NCI-H2029 (cell line): ENCODE data around the gene STARD3.

Experiments used
- DNase-seq: peaks from one replicate; lab custom pipeline; 2025; lab: John Stamatoyannopoulos, UW

The STARD3 gene

DNA sequence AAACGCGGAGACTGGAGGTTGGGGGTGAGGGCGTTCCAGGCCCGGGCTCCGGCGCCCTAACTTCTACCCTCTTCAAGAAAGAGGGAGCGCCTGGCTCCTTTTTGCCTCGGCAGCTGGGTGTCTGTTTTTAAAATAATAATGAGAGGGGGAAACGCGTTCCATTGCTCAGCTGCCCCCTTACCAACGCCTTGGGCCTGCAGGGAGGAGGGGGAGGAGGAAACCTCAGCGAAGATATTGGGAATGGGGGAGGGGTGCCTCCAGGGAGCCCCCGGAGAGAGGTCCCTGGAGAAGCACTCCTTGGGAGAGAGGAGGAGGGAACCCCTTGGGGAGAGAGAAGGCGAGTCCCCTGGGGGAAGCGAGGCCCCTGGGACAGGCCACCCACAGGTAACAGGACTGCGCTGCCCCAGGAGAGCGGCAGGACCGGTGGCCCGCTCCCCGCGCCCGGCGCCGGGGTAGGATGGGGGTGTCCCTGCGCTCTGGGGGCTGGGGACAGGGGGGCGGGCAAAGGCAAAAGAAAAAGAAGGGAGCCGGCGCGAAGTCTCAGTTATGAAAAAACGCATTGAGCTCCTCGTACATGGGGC is 31.9 kb upstream of the STARD3 start:
- DNase-seq: no peak

DNA sequence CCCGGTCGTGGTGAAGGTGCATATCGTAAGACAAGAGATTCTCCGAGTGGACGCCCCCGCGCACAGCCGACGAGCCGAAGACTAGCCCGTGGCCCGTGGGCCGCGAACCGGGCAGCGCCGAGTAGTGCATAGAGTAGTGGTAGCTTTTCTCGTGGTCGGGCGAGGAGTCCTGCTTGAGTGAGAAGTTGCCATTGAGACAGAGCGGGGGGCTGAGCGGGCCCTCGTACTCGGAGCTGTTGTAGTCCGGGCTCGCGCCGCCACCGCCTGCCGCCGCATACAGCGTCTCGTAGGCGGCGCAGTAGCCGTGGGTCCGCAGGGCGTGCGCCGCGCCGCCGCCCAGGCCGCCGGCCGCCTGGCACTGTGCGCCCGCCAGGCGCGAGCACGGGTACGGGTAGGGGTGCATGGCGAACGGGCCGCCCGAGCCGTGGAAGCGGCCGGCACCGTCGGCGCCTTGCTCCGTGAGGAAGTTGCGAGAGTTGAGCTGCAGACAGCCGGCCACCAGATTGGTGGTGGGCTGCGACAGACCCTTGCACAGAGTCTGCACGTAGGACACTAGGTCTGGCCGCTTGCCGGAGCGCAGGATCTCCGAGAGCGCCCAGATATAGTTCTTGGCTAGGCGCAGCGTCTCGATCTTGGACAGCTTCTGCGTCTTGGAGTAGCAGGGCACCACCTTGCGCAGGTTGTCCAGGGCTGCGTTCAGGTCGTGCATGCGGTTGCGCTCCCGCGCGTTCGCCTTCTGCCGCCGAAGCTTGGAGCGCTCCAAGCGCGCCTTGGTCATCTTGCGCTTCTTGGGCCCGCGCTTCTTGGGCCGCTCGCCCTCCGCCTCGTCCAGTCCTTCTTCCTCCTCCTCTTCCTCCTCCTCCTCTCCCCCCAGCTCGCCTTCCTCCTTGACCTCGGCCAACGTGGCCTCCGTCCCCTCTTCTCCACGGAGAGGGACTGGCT is 31.2 kb upstream of the STARD3 start:
- DNase-seq: no peak

DNA sequence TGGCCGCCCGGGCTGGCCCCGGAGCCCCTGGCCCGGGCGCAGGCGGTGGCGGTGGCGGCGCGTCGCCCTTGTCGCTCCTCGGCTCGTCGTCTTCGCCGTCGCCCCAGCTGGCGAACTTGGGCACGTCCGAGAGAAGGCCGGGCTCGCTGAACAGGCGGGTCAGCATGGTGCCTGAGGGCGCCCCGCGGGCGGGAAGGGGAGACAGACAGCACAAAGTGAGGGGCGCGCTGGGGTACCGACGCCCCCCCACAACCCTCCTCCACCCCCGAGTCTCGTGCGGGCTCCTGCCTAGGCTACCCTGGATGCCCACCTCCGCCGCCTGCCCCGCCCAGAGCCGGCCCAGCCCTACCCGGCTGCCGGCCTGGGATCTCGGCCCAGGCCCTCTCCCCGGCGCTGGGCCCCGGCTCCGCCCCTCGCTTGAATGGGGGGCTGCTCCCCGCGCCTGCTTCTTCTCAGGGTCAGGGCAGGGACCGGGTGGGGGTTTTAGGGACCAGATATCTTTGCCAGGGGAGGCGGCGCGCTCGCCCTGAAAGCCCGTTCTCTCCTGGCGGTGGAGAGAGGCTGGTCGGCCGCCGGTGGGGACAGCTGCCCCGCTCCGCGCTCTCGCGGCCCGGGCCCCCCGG is 30.4 kb upstream of the STARD3 start:
- no peak for DNase-seq

DNA sequence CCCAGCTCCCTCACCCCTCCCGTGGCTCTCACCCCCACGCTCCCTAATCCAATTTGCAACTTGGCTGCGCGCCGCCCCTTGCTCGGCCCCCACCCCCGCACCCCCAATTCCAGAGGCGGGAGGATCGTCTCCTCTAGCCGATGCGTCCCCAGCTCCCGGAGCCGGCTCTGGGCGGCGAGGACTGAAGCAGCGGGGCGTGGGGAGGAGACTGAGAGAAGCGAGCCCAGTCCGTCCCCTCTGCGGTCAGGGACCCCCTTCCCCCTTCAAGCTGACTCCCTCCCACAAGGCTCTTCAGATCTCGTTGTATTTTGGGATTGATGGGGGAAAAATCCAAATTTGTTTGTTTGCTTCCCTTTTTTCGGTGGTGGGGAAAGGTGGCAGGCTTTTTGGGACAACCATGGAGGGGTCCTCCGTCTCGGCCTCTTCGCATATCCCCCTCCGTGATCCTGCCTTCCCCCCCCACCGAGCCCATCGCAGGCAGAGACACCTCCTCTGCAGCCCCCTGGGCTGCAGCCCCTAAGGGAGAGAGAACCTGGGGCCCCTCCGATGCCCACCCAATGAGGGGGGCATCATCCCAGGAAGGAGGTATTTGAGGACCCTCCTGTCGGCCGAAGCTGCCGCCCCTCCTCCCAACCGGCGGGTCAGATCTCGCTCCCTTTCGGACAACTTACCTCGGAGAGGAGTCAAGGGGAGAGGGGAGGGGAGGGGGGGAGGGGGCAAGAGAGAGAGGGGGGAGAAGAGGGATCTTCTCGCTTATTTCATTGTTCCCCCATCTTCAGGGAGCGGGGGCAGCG is 29.7 kb upstream of the STARD3 start:
- no peak for DNase-seq

DNA sequence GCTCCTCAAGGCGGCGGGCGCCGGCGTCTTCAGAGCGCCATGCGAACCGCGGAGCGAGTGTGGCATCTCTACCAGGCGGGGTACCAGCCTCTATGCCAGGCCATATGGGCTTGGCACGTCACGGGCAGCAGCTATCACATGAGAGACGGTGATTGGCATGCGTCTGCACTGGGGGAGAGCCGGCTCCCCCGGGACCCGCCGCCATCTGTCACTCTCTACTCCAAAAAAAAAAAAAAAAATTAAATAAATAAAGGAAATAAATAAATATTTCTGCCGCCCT is 29.2 kb upstream of the STARD3 start, which contains the start of gene NEUROD2:
NEUROD2 (minus strand) TSS at position 70 of the 280 bp plus-strand sequence. CDS start 1,321 bp downstream, outside the sequence.
- DNase-seq: no peak

DNA sequence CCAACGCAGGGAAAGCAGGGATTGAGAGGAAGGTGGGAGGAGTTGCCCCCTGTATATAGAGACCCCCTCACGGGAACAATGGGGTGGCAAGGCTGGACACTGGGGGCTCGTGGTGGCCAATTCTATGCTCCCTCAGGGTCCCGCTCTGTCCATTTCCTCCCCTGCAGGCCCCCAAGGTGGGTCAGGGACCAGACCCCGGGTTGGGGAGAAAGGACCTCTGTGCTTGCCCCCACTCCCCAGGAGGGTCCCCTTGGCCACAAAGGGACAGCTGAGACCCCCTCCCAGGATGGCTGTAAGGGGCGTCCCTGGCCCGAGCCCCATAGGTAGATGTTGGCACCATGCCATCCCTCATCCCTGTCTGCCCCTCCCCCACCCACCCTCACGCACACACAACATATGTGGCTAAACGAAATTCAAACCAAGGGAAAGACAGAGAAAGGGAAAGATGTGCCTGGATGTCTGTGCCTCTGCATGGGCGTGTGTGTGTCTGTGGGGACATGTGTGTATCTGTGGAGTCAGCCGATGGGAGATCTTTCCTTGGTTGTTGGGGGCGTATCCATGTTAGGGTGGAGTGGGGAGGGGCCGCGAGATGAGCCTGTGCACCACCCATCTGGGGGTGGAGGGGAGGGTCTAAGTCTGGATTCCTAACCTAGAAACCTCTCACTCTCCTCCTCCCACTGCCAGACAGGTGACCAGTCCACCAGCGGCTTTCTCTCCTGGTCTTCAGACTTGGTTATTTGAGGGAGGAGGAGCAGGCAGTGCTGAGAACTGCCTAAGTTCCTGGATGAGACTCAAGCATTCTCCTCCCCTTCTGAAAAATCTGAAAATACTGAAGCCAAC is 28.6 kb upstream of the STARD3 start:
- DNase-seq: no peak

DNA sequence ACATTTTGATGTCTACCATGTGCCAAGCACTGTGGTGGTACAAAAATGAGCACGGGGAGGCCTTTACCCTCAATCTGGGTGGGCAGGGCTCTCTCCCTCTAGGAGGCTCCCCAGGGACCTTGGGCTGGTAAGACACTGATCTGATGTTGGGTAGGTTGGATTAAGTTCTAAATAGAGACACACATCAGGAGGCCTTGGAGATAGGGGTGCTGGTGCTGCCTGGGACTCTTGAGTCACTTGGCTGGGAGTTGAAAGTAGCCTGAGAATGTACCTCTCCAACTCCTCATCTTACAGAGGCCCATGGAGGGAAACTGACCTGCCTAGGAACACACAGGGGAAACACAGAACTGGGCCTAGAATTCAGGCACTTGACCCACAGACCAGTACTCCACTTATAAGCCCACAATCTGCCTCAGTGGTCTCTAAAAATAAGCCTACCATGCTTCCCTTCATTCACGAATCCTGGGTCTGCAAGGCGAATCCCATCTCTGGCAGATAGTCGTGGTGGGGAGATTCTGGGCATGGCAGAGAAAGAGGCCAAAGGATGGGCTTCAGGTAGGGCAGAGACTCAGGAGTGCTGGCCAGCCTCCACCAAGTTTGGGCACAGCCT is 27.4 kb upstream of the STARD3 start:
- no peak for DNase-seq

DNA sequence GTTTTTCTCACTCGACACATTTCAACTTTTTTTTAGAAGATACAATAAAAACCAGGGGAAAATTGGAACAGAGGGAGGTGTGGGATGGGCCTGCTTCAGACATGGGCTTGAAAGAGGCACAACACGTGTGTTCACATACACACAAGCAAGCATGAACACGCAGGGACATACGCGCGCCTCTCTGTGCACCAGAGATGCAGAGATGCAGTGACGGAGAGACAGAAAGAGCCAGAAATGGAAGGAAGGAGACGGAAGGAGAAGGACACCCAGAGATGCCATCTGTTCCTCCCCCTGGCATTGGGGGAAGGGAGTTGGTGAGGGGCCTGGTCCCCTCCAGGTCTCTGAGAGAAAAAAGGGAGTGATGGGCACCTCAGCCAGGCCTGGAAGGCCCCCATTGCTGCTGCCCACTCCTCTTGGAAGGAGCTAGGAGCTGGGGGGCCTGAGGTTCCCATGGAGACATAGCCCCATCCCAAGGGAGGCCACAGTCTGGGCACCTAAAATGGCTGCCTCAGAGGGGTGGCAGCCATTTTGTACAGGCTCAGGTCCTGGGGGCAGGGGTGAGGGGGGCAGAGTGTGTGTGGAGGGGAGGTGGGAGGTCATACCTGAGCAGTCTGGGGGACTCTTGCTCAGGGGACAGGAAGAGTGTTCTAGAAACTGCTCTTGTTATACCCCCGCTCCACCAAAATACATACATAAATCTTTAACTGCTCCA is 25.4 kb upstream of the STARD3 start:
- DNase-seq: no peak

DNA sequence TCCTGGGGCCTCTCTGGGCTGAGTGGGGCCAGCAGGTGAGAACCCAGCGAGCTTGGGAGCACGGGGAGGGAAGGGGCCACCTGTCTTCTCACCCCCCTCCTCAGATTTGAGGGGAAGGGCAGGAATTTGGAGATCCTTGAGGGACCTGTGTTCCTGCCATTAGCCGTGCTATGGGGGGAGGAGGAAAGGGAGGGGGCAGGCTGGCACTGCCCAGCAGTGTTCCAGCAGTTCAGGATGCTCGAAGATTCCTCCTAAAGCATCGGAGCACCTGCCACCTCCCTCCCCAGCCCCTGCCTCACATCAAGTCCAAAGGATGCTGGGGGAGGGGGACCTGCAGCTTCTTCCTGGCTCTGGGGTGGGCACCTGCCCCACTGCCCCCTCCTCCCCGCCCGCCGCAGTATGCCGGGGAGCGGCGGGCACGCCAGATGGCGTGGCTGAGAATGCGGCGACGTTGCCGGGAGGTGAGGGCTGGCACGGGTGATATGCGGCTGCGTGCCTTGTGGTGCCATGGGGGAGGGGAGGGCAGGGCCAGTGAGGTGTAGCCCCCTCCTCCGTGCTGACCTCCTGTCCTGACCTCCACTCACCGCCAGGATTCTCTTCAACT is 24.6 kb upstream of the STARD3 start:
- DNase-seq: no peak

DNA sequence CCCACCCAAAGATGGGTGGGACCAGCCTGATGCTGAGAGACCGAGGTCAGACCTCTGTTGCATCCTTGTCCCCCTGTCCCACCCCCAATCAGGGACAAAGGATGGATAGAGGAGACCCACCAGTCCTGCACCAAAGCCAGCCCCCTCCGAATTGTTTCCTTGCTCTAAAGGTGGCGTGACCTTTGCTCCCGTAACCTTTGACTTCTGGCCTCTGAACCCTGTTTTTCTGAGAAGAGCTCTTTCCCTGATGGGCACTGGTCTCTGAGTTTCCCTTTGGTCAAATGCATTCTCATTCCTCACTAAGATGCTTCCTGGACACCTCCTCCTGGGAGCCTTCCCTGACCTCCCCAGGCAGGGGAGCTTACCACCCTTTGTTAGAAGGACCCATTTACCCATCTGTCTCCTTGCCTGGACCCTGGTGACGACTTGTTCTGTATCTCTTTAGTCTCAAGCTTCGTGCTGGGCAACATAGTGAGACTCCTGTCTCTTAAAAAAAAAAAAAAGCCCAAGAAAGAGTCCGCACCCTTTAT is 23.9 kb upstream of the STARD3 start:
- no peak for DNase-seq

DNA sequence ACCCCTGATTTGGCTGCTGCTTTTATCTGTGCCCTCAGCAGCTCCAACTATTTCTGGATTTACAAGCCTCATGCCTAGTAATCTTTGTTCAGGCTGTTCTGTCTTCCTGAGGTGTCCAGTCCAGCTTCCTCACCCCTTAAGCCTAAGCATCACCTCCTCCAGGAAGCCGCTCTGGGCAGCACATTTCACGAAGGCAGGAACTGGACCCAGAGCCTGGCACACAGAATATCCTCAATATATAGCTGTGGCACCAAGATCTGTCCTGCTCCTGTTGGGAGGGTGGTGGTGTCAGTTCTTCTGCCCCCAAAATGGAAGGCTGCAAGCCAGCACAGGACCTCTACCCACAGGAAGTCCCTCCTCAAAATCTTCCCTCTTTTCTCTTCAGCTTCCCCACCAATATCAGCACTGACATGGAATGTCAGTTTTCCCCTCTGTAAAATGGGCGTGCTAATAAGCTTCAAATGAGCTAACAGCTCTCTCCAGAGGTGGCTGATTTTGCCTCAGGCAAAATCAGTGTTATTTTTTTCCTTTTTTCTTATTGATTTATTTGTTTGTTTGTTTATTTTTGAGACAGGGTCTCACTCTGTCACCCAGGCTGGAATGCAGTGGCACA is 22.3 kb upstream of the STARD3 start:
- no peak for DNase-seq

DNA sequence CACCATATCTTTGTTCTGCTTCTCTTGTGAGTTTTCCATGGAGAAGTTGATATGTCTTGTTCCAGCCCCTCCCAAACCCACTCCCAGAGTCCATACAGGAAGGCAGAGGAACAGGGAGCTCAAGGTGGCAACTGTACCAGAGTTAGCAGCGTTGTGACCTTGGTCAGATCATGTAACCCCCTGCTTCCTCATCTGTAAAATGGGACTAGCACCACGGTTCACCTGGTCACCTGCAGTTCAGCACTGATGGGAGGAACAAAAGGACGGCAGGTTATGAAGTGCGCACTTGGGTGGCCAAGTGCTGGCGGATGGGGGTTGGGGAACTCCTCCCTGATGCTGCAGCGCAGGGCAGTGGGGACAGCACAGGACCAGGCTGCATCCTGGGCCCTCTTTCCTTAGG is 21.5 kb upstream of the STARD3 start:
- DNase-seq: no peak

DNA sequence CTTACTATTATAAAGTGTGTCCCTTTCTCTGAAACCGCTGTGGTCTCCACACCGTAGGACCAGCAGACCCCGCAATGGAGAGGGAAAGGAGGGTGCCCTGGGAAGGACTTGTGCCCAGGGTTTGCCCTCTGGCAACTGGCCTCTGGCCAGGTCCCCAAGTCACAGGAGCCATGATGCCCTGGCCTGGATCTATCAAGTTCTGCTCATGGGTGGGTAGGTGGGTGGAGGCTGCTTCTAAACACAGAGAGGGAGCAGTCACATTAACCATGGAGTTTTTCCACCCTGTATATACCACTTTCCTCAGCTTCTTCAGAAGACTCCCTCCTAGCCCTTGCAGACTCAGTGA is 19.9 kb upstream of the STARD3 start:
- no peak for DNase-seq

DNA sequence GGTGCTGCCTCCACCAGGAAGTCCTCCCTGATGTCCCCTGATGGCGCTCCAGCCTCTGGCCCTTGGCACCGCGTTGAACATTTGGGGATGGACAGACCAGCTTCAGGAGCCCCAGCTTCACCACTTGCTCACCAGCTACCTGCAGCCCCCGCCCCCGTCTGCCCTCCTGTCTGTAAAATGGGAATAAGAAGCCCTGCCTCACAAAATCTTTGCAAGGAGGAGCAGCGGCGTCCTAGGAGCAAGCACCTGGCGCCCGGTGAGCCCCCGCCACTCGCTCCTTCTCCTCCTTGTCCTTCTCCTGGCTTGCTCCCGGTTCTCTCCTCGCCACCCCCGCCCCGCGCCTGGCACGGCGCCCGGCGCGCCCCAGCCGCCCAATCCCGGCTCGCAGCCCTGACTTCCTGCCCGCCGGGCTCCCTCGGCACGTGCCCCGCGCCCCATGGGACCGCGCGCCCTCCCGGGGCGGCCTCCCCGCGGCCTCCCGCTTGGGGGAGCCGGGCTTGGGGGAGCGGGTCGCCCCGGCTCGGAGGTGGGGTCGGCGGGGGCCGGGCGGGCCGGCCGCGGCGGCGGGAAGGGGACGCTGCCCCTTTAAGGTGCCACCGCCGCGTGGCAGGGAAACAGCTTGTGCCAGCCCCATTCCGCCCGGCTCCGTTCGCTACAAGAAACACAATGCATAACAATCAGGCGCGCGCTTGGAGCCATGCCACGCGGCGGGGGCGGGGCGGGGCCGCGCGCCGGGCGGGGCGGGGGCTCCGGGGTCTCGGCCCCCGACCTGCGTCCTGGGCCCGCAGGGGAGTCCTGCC is 19.3 kb upstream of the STARD3 start:
- peak; percentile 54 for DNase-seq

DNA sequence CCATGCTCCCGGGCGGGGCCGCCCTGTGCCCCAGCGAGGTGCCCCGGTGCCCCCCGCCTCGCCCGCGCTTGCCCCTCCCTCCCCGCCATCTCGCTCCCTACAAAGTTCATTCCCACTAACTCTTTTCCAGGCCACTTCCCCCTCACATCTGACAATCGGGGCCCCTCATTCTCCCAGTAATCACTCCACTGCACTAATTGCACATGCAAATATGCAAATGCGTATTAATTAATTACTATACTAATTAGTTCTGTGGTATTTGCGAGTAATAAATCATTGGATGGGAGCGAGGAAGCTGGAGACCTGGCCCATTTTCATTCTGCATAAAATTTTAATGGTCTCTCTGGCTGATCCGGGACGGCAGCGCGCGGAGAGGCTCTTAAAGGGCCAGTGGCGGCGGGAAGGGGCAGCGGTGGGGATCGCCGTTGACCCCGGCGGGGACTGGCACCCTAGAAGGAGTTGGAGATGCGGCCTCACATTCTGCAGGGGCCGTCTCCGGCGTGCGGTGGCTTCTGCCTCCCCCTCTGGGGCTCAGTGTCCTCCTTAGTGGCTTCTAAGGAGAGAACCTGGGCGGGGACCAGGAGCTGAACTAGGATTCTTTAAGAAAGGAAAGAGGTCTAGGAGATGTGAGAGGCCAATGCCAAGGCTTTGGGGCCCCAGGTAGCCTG is 18.6 kb upstream of the STARD3 start:
- DNase-seq: peak; percentile 26

DNA sequence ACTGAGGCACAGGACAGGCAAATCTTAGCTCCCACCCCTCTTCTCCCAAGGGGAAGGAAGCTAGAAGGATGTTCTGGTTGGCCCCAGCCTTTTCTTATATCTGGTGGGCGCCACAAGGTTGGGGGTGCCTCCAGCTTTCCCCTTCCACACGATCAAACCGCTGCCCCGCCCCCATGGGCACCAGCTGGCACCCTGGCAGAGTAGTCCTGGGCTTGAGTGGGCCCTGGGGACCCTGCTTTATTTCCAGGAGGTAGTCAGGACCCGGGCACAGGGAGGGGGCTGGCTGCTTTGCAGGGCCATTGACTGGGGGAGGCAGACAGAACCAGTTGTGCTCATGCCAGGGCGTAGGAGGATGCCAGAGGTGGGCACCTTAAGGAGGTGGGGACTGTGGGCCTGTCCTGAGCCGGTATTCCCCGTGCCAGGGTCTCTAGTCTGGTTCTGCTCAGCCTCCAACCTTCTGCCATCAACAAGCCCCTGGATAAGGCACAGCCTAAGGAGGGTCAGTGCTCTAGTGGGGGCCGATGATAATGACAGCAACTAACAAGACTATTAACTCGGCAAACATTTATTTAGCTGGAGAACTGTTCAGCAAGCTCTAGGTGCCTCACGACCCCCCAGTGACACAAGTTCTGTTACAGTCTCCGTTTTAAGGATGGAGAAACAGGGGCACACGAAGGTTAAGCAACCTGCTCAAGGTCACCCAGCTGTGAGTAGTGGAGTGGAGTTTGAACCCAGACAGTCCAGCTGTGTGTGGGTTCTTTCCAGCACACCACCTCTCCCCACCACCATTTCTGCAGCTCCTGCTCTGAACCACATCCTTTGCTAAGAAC is 17.8 kb upstream of the STARD3 start:
- no peak for DNase-seq

DNA sequence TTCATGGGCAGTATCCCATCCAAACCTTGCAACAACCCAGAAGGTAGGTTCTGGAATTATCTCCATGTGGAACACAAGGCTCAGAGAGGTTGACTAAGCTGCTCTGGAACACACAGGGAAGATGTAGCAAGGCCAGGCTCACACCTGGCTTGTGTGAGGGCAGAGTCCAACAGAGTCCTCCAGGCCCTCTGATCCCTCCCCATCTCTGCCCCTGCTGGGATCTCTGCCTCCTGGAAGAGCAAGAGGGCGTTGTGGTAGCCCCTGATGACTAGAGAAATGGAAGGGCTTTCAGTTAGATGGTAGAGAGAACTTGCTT is 17.2 kb upstream of the STARD3 start:
- DNase-seq: no peak
